PC-9 (cell line): ENCODE results near the gene RFC2. TPM values are rescaled to one million over a fixed set of nuclear protein-coding genes. Genes with fewer than 3 reads are reported as not detected.

Experiments used
- BruUV-seq: library from RNA; stranded (reverse); fragments of 400-500 nt; replicated peaks from 2 replicates; lab custom pipeline; 2021; lab: Mats Ljungman, UMichigan
- CTCF ChIA-PET: fragments of 300-600 bp; sonication (Branson Sonifier 250); formaldehyde crosslinking; loops from one replicate; lab custom pipeline; 2022; ENCODE audit warnings: antibody characterized with exemption; lab: Charles Lee
- POLR2A ChIA-PET: fragments of 300-600 bp; sonication (Branson Sonifier 250); formaldehyde crosslinking; loops from one replicate; lab custom pipeline; 2022; ENCODE audit warnings: antibody characterized with exemption; ENCODE audit not compliant: unreplicated experiment; lab: Charles Lee
- DNase-seq, 2 experiments: peaks; one replicate each; pipeline versions ENCODE4 v3.0.0 to v3.0.0-alpha.2; 2015 to 2022; ENCODE audit warnings: mixed read lengths in 1 of 2
- H2AFZ ChIP-seq: fragments of 200-600 bp; sonication (generic); 2 replicates; pipeline ENCODE4 v1.8.1; 2017; ENCODE audit warnings: antibody characterized with exemption
- H3F3A ChIP-seq: fragments of 200-600 bp; sonication (generic); 2 replicates; pipeline ENCODE4 v1.8.1; 2017; ENCODE audit warnings: antibody characterized with exemption, mild to moderate bottlenecking, low read depth; ENCODE audit not compliant: insufficient read depth
- H3K27ac ChIP-seq: fragments of 200-600 bp; sonication (generic); 2 replicates; pipeline ENCODE4 v1.6.1; 2016; ENCODE audit warnings: mixed run types
- H3K27me3 ChIP-seq: fragments of 200-600 bp; sonication (generic); 2 replicates; pipeline ENCODE4 v1.6.1; 2016; ENCODE audit warnings: low read depth, mixed run types; ENCODE audit not compliant: insufficient read depth
- H3K36me3 ChIP-seq: fragments of 200-600 bp; sonication (generic); 2 replicates; pipeline ENCODE4 v1.6.1; 2016; ENCODE audit warnings: low read depth, mixed run types
- H3K4me1 ChIP-seq: fragments of 200-600 bp; sonication (generic); replicated peaks from 2 replicates; pipeline ENCODE4 v1.6.1; 2016; ENCODE audit warnings: mixed run types; ENCODE audit not compliant: insufficient read depth
- H3K4me2 ChIP-seq: fragments of 200-600 bp; sonication (generic); 2 replicates; pipeline ENCODE4 v1.6.1; 2017; ENCODE audit warnings: mixed run types
- H3K4me3 ChIP-seq: fragments of 200-600 bp; sonication (generic); 2 replicates; pipeline ENCODE4 v1.6.1; 2016; ENCODE audit warnings: mixed run types
- H3K79me2 ChIP-seq: fragments of 200-600 bp; sonication (generic); 2 replicates; pipeline ENCODE4 v1.6.1; 2017; ENCODE audit warnings: low read depth, mixed run types
- H3K9me2 ChIP-seq: fragments of 200-600 bp; sonication (generic); 2 replicates; pipeline ENCODE4 v1.8.1; 2017; ENCODE audit warnings: mild to moderate bottlenecking; ENCODE audit not compliant: insufficient read depth
- H3K9me3 ChIP-seq: fragments of 200-600 bp; sonication (generic); 2 replicates; pipeline ENCODE4 v1.8.1; 2016; ENCODE audit warnings: low read depth; ENCODE audit not compliant: insufficient read depth
- H4K20me1 ChIP-seq: fragments of 200-600 bp; sonication (generic); 2 replicates; pipeline ENCODE4 v1.8.1; 2017; ENCODE audit not compliant: insufficient read depth
- CTCF ChIP-seq: fragments of 200-600 bp; sonication (generic); conservative IDR thresholded peaks from 2 replicates; pipeline ENCODE4 v1.6.1; 2017; ENCODE audit warnings: mixed run types, antibody characterized with exemption, mild to moderate bottlenecking, moderate library complexity
- EZH2 ChIP-seq: fragments of 200-600 bp; sonication (generic); IDR thresholded peaks from 2 replicates; pipeline ENCODE4 v1.8.0; 2017; ENCODE audit warnings: antibody characterized with exemption, low read depth
- intact Hi-C: fragments of 100-400 bp; cut with micrococcal nuclease; formaldehyde crosslinking; loops from one replicate; pipeline ENCODE4 v1.10.0; 2022; ENCODE audit not compliant: unreplicated experiment
- total RNA-seq: library from RNA; stranded (reverse); gene quantifications from 2 replicates; pipeline ENCODE4 v1.2.3, GENCODE V29; 2021

Gene RFC2
- total RNA-seq, 1 experiment from 2014 or later, result 75.7 TPM

- no peaks in the 10 kb centered on the region for H4K20me1 ChIP-seq
- no peak for DNase-seq
- no peak for TF ChIP-seq EZH2
- no peak for TF ChIP-seq CTCF
- H2AFZ ChIP-seq, result no peak overlapping the region
- H3F3A ChIP-seq, result peaks cover 32% of the 10 kb centered on the region
- H3K9me2 ChIP-seq, result no peaks in the 10 kb centered on the region
- ChIA-PET CTCF (interaction anchor here (0.6 to 0.7 kb wide), 2 partner anchors 19 to 24 kb away, joined by 3 to 4 read pairs; no protein-coding TSS in a partner anchor), POLR2A (no interaction called here)
- no TSS peak for BruUV-seq
- H3K27ac ChIP-seq, result no peak overlapping the region
- H3K4me3 ChIP-seq, result no peak overlapping the region
- no peak overlapping the region for H3K4me2 ChIP-seq
- H3K27me3 ChIP-seq, result no peaks in the 10 kb centered on the region
- no peaks in the 10 kb centered on the region for H3K79me2 ChIP-seq
- H3K36me3 ChIP-seq, result no peaks in the 10 kb centered on the region
- no peaks in the 10 kb centered on the region for H3K9me3 ChIP-seq
- H3K4me1 ChIP-seq, result peaks cover 23% of the 10 kb centered on the region
- intact Hi-C loops, result no loop called here
These were observed 12.2 kb upstream of the RFC2 start for GRCh38 chr7:74266191-74266963.

DNA sequence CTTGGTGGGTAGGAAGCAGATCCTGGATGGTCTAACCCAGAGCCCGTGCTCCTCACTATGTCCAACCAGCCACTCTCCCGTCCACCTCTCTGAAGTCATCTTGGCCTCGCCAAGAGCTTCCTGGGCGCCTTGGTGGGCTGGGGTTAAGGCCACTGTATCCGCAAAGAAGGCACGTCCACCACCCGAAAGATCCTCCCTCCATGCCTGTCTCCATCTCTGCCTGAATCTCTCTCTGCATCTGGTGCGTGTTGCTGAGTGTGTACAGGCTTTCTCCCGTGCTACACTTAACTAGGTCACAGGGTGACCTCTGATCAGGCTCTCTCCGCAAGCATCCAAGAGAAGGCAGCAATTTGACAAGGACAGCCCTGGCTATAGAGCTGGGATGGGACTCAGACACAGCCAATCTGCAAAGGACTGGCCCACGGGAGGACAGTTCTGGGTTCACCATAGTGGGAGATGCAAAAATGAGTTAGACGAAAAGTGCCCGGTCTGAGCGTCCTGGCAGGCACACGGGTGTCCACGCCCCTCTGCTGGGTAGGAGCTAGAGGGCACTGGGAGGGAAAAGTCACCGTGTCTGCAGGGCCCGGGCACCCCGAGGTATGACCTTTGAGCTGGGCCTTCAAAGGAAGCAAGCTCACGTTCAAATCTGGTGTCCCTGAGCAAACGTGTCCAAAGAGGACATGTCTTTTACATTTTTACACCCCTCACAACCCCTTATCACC lies 9.4 kb upstream of the RFC2 start:
- no peaks in the 10 kb centered on the region for H3K79me2 ChIP-seq
- H3K4me3 ChIP-seq, result no peak overlapping the region
- peaks cover 31% of the 10 kb centered on the region for H3F3A ChIP-seq
- H2AFZ ChIP-seq, result no peak overlapping the region
- ChIA-PET CTCF (no interaction called here), POLR2A (interaction anchor here (0.6 kb wide), 2 partner anchors 9 to 24 kb away, joined by 3 to 4 read pairs; partner anchors contain the start of gene RFC2)
- H3K36me3 ChIP-seq, result no peaks in the 10 kb centered on the region
- no peaks in the 10 kb centered on the region for H3K9me2 ChIP-seq
- TF ChIP-seq CTCF (no peak), EZH2 (no peak)
- H3K4me1 ChIP-seq, result peaks cover 23% of the 10 kb centered on the region
- no peaks in the 10 kb centered on the region for H3K27me3 ChIP-seq
- no peaks in the 10 kb centered on the region for H3K9me3 ChIP-seq
- intact Hi-C loops, result no loop called here
- no TSS peak for BruUV-seq
- peak overlapping the region; percentile 89 for H3K27ac ChIP-seq
- no peaks in the 10 kb centered on the region for H4K20me1 ChIP-seq
- H3K4me2 ChIP-seq, result peak overlapping the region; percentile 72
- no peak for DNase-seq

DNA sequence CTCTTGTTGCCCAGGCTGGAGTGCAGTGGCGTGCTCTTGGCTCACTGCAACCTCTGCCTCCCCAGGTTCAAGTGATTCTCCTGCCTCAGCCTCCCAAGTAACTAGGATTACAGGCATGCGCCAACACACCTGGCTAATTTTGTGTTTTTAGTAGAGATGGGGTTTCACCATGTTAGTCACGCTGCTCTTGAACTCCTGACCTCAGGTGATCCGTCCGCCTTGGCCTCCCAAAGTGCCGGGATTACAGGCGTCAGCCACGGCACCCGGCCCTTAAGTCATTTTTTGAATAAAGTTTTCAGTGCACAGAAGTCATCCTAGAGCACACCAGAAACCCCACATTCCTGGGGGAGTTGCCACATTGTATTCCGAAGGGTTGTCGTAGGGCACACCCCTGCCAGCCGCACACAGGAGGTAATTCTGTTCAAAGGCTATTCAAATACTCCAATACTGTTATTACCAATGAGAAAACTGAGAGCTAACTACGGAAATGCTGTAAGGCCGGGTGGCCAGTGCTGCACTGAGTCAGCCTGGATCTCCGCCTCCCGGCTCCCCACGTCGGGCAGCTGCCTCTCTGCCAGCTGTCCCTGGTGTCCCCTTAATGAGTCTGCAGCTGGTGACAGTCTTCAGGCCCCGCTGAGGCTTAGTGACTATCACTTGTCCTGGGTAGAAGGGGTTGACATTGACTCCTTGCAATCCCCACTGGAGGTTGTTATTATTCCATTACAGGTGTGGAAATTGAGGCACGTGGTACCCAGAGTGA lies 8.6 kb upstream of the RFC2 start:
- CTCF ChIA-PET, result no interaction called here
- Histone ChIP-seq H3K27ac (peak overlapping the region; percentile 89), H2AFZ (peak overlapping the region; percentile 35; the same call in 1 of the 2 replicates), H3K36me3 (no peaks in the 10 kb centered on the region), H3K4me2 (peak overlapping the region; percentile 72), H3K79me2 (no peaks in the 10 kb centered on the region), H3F3A (peaks cover 24% of the 10 kb centered on the region), H4K20me1 (no peaks in the 10 kb centered on the region), H3K9me3 (no peaks in the 10 kb centered on the region), H3K27me3 (no peaks in the 10 kb centered on the region), H3K4me1 (peaks cover 23% of the 10 kb centered on the region), H3K9me2 (no peaks in the 10 kb centered on the region), H3K4me3 (peak overlapping the region; percentile 33; the same call in 1 of the 2 replicates)
- intact Hi-C loops, result no loop called here
- POLR2A ChIA-PET, result no interaction called here
- no peak for TF ChIP-seq CTCF
- no peak for TF ChIP-seq EZH2
- DNase-seq, result peak; percentile 72 to 95
- BruUV-seq, result no TSS peak
